ENCODE measurements around the gene PTPRD. TPM values are rescaled to one million over a fixed set of nuclear protein-coding genes. Genes with fewer than 3 reads are reported as not detected.

PTPRD gene
- total and polyA plus RNA-seq, 9 of the 15 experiments (the other 6 are each of a cell fraction or from before 2014, with no cell fraction given) = 0.11 TPM; not detected in 8

DNA sequence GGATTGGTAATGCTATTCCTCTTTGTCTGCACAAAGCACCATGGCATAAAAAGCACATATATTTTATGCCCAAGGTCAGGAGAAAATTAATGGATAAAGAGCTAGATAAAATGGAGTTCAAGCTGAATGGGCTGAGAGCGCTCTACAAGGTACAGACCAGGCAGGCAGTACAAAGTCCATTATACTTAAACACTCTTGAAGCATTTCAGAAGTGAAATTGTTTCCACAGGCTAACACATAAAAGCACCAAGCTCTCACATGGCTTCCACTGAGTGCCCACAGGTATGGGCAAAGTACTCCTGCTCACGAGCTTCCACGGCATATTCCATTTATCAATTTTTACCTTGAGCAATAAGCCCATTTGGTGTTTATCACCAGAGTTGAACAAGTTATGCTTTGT, 2042.0 kb downstream of the PTPRD start:
- POLR2A ChIA-PET = no interaction called here
- Histone ChIP-seq H4K20me1 (replicated peaks; ENCODE audit: control insufficient read depth, insufficient read depth, low read length) (no peaks in the 10 kb centered on the region), H3K9me3 (replicated peaks; ENCODE audit: control insufficient read depth, insufficient read depth, low read depth, low read length) (no peaks in the 10 kb centered on the region), H3K9ac (ENCODE audit: insufficient read depth in 1 of 2, low read depth in 2 of 2, low read length in 2 of 2) (no peak overlapping the region), H3K4me2 (ENCODE audit: insufficient read depth, low read length) (no peak overlapping the region), H3K36me3 (ENCODE audit: control insufficient read depth, insufficient read depth, low read length) (no peaks in the 10 kb centered on the region), H2AFZ (ENCODE audit: low read depth, low read length) (no peak overlapping the region), H3K27me3 (ENCODE audit: control insufficient read depth in 2 of 2, insufficient read depth in 2 of 2, low read length in 2 of 2) (no peaks in the 10 kb centered on the region), H3K27ac (ENCODE audit: extremely low read depth, low read depth, low read length) (no peak overlapping the region), H3K79me2 (ENCODE audit: control insufficient read depth, insufficient read depth, low read length) (no peaks in the 10 kb centered on the region), H3K9me1 (ENCODE audit: control insufficient read depth, insufficient read depth, low read length) (no peaks in the 10 kb centered on the region), H3K4me1 (replicated peaks in 1 of 2; ENCODE audit: control insufficient read depth in 2 of 2, insufficient read depth in 2 of 2, low read length in 2 of 2) (no peaks in the 10 kb centered on the region), H3K4me3 (no peak overlapping the region)
- in situ Hi-C loops (cut with MboI) (no loop called here), intact Hi-C loops (cut with micrococcal nuclease) (no loop called here)
- TF ChIP-seq RCOR1 (IDR thresholded peaks at IDR 0.05; ENCODE audit: borderline replicate concordance in 1 of 2, low read depth in 2 of 2, low read length in 2 of 2) = no peak
- TF ChIP-seq, protein P1, sequence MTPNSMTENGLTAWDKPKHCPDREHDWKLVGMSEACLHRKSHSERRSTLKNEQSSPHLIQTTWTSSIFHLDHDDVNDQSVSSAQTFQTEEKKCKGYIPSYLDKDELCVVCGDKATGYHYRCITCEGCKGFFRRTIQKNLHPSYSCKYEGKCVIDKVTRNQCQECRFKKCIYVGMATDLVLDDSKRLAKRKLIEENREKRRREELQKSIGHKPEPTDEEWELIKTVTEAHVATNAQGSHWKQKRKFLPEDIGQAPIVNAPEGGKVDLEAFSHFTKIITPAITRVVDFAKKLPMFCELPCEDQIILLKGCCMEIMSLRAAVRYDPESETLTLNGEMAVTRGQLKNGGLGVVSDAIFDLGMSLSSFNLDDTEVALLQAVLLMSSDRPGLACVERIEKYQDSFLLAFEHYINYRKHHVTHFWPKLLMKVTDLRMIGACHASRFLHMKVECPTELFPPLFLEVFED (CRISPR knock-in tag; conservative IDR thresholded peaks at IDR 0.05) = no peak
- TF ChIP-seq NR3C1 (CRISPR knock-in tag; IDR thresholded peaks at IDR 0.05) = no peak
- no peak for TF ChIP-seq ZNF23 (CRISPR knock-in tag; IDR thresholded peaks at IDR 0.05)
- no peak for TF ChIP-seq BCL6 (CRISPR knock-in tag; IDR thresholded peaks at IDR 0.05)
- FAIRE-seq (no peak), DNase-seq (ENCODE audit: extremely low read depth in 1 of 4, low spot score in 3 of 4) (no peak), ATAC-seq (no peak)
- CTCF ChIA-PET (ENCODE audit: low intra/inter-chr PET ratio) = no interaction called here
- BruUV-seq (replicated peaks) = no TSS peak
- 3% methylated on average over 3 of the region's 3 CpGs for WGBS (ENCODE audit: insufficient coverage, low coverage, missing lambda C conversion rate)

DNA sequence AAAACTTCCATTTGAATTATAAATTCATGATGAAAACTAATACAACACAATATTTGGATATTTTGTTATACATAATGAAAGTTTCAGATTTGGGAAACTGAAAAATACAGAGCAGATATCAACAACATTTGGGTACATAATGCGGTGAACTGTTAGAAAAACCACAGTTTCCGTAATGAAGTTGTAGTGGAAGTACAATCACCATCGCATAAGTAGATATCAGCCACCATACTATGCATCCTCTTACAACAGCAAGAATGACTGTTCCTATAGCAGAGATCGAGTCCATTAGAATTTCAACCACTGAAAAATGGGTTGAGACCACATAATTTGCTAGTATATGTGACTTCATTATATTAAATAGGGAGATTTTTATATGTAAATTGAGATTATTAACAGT, 2043.0 kb downstream of the PTPRD start:
- H3K79me2 ChIP-seq (ENCODE audit: control insufficient read depth, insufficient read depth, low read length) = no peaks in the 10 kb centered on the region
- ChIA-PET CTCF (ENCODE audit: low intra/inter-chr PET ratio) (no interaction called here), POLR2A (no interaction called here)
- 0% methylated on average over 4 of the region's 4 CpGs for WGBS (ENCODE audit: insufficient coverage, low coverage, missing lambda C conversion rate)
- no peaks in the 10 kb centered on the region for H4K20me1 ChIP-seq (replicated peaks; ENCODE audit: control insufficient read depth, insufficient read depth, low read length)
- DNase-seq (ENCODE audit: extremely low read depth in 1 of 4, low spot score in 3 of 4) = no peak
- no peak overlapping the region for H3K27ac ChIP-seq (ENCODE audit: extremely low read depth, low read depth, low read length)
- H3K9ac ChIP-seq (ENCODE audit: insufficient read depth in 1 of 2, low read depth in 2 of 2, low read length in 2 of 2) = no peak overlapping the region
- H3K4me2 ChIP-seq (ENCODE audit: insufficient read depth, low read length) = no peak overlapping the region
- H3K9me1 ChIP-seq (ENCODE audit: control insufficient read depth, insufficient read depth, low read length) = no peaks in the 10 kb centered on the region
- no peak for ATAC-seq
- BruUV-seq (replicated peaks) = no TSS peak
- no peak overlapping the region for H3K4me3 ChIP-seq
- no peaks in the 10 kb centered on the region for H3K4me1 ChIP-seq (replicated peaks in 1 of 2; ENCODE audit: control insufficient read depth in 2 of 2, insufficient read depth in 2 of 2, low read length in 2 of 2)
- no peak for FAIRE-seq
- intact Hi-C loops (cut with micrococcal nuclease) (no loop called here), in situ Hi-C loops (cut with MboI) (no loop called here)
- no peaks in the 10 kb centered on the region for H3K36me3 ChIP-seq (ENCODE audit: control insufficient read depth, insufficient read depth, low read length)
- H3K9me3 ChIP-seq (replicated peaks; ENCODE audit: control insufficient read depth, insufficient read depth, low read depth, low read length) = no peaks in the 10 kb centered on the region
- H2AFZ ChIP-seq (ENCODE audit: low read depth, low read length) = no peak overlapping the region
- TF ChIP-seq RHOXF2B (CRISPR knock-in tag; conservative IDR thresholded peaks at IDR 0.05) (no peak), FOSL1 (tag; conservative IDR thresholded peaks at IDR 0.05) (no peak), ZNF217 (CRISPR knock-in tag; IDR thresholded peaks at IDR 0.05) (no peak), NCOA2 (IDR thresholded peaks at IDR 0.05; ENCODE audit: partially characterized antibody in 2 of 2) (no peak), ZNF197 (CRISPR knock-in tag; IDR thresholded peaks at IDR 0.05; ENCODE audit: low read depth) (no peak), MTA2 (IDR thresholded peaks at IDR 0.05; ENCODE audit: low read depth) (no peak), NR2C1 (IDR thresholded peaks at IDR 0.05) (no peak), NR2C1 (tag; IDR thresholded peaks at IDR 0.05) (no peak), XRCC5 (IDR thresholded peaks at IDR 0.05; ENCODE audit: low read depth, low read length) (no peak), ZNF212 (CRISPR knock-in tag; IDR thresholded peaks at IDR 0.05) (no peak), ZNF232 (CRISPR knock-in tag; IDR thresholded peaks at IDR 0.05) (no peak), CCAR2 (IDR thresholded peaks at IDR 0.05; ENCODE audit: low read depth, low read length) (no peak), HDAC3 (IDR thresholded peaks at IDR 0.05; ENCODE audit: borderline replicate concordance, partially characterized antibody) (no peak)
- no peaks in the 10 kb centered on the region for H3K27me3 ChIP-seq (ENCODE audit: control insufficient read depth in 2 of 2, insufficient read depth in 2 of 2, low read length in 2 of 2)
